ENCODE measurements around the gene ZCCHC18.
A peak's percentile ranks its signal among the peaks of the same experiment; 100 is the strongest.

DNA sequence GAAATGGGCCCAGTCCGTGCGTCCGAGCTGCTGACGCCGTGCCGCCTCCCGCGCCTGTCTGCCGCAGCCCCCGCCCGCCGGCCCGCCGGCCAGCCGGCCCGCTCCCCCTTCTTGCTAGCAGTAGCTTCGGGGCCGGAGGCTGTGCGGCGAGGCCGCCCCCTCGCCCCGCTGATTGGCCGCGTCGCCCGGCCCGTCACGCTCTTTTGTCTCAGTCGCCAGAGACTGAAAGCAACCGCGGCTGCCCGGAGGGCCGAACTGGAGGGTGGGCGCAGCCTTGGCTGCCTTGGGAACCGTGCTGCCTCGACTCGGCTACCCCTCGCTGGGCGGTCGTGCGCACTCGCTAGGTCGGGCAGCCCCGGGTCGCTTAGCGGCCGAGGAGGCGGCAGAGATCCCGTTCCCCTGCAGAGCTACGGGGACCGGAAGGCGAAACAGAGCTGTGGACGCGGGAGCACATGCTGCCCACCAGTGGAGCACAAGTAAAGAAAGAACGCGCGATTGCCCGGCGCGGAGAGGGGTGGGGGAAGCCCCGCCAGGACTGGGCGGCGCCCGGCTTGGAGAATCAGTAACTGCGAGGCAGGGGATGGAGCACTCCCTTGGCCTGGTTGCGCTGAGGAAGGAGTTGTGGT is at the start of gene ZCCHC18:
- TF ChIP-seq ARNT (IDR thresholded peaks at IDR 0.05), result no peak
- TF ChIP-seq L3MBTL2 (conservative IDR thresholded peaks at IDR 0.05), result peak; percentile 94
- TF ChIP-seq SP1 (IDR thresholded peaks at IDR 0.05), result no peak
- TF ChIP-seq ELF4 (IDR thresholded peaks at IDR 0.05), result no peak
- no peak for TF ChIP-seq HDGF (IDR thresholded peaks at IDR 0.05; ENCODE audit: borderline replicate concordance)
